22Rv1 (cell line): ENCODE measurements around the gene COL6A3.

Experiments
- ZFX ChIP-seq: fragments of 450-650 bp; IDR thresholded peaks from 2 replicates; pipeline ENCODE4 v1.6.1; 2017; ENCODE audit warnings: antibody characterized with exemption, borderline replicate concordance
- TF ChIP-seq, protein P1 (sequence below): fragments of 450-650 bp; IDR thresholded peaks from 2 replicates; pipeline ENCODE4 v1.5.1; 2017; ENCODE audit warnings: mild to moderate bottlenecking

DNA sequence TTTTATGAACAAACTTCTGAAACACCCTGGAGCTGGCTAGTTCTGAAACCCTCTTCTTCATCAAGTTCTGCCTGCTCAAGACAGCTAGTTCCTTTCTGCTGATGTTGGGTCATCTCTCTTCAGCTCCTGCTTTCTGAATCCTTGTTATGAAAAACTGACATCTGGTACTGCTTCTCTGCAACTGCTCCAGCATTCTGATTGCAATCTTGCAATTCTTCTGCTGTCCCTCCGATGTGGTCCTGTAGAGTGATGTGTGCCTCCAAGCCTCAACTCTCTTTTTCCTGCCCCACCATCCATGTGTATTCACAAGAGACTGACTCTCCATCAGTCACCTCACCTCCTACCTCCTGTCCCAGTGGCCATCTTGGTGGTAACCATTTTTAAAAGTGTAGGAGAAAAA, 21.8 kb downstream of the COL6A3 start:
- TF ChIP-seq, protein P1, sequence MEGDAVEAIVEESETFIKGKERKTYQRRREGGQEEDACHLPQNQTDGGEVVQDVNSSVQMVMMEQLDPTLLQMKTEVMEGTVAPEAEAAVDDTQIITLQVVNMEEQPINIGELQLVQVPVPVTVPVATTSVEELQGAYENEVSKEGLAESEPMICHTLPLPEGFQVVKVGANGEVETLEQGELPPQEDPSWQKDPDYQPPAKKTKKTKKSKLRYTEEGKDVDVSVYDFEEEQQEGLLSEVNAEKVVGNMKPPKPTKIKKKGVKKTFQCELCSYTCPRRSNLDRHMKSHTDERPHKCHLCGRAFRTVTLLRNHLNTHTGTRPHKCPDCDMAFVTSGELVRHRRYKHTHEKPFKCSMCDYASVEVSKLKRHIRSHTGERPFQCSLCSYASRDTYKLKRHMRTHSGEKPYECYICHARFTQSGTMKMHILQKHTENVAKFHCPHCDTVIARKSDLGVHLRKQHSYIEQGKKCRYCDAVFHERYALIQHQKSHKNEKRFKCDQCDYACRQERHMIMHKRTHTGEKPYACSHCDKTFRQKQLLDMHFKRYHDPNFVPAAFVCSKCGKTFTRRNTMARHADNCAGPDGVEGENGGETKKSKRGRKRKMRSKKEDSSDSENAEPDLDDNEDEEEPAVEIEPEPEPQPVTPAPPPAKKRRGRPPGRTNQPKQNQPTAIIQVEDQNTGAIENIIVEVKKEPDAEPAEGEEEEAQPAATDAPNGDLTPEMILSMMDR = no peak
- no peak for TF ChIP-seq ZFX
